ENCODE data around the gene PSG11. TPM values are rescaled to one million over a fixed set of nuclear protein-coding genes. Genes with fewer than 3 reads are reported as not detected.
"Not testable (repeated sequence)": the region's sequence is repeated elsewhere in the genome, so short reads cannot be mapped to it uniquely, and the experiment has no call there.

PSG11 gene
- total RNA-seq, 1 donor from 2014 or later, result not detected

- H3K4me1 Mint-ChIP-seq (ENCODE audit: unreplicated experiment), result no peaks in the 10 kb centered on the region
- peaks cover 36% of the 10 kb centered on the region for H3K9me3 Mint-ChIP-seq (ENCODE audit: unreplicated experiment)
- no peak overlapping the region for H3K4me3 Mint-ChIP-seq (ENCODE audit: unreplicated experiment)
- no peaks in the 10 kb centered on the region for H3K27me3 Mint-ChIP-seq (ENCODE audit: unreplicated experiment)
- TF ChIP-seq, protein P1, sequence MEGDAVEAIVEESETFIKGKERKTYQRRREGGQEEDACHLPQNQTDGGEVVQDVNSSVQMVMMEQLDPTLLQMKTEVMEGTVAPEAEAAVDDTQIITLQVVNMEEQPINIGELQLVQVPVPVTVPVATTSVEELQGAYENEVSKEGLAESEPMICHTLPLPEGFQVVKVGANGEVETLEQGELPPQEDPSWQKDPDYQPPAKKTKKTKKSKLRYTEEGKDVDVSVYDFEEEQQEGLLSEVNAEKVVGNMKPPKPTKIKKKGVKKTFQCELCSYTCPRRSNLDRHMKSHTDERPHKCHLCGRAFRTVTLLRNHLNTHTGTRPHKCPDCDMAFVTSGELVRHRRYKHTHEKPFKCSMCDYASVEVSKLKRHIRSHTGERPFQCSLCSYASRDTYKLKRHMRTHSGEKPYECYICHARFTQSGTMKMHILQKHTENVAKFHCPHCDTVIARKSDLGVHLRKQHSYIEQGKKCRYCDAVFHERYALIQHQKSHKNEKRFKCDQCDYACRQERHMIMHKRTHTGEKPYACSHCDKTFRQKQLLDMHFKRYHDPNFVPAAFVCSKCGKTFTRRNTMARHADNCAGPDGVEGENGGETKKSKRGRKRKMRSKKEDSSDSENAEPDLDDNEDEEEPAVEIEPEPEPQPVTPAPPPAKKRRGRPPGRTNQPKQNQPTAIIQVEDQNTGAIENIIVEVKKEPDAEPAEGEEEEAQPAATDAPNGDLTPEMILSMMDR (IDR thresholded peaks at IDR 0.05), result no peak
- no peak overlapping the region for H3K27ac Mint-ChIP-seq (ENCODE audit: unreplicated experiment)
- DNase-seq (ENCODE audit: extremely low spot score, unreplicated experiment), result no peak
- no peaks in the 10 kb centered on the region for H3K36me3 Mint-ChIP-seq (ENCODE audit: unreplicated experiment)
Observed at GRCh38 chr19:43028866-43029265, 2.6 kb upstream of the PSG11 start.

- not testable (repeated sequence) for H3K27ac Mint-ChIP-seq (ENCODE audit: unreplicated experiment)
- peaks cover 36% of the 10 kb centered on the region for H3K9me3 Mint-ChIP-seq (ENCODE audit: unreplicated experiment)
Observed at GRCh38 chr19:43027985-43028384, 1.7 kb upstream of the PSG11 start.

GRCh38 chr19:43027061-43027460 lies 792 bp upstream of the PSG11 start:
- H3K27ac Mint-ChIP-seq (ENCODE audit: unreplicated experiment); H3K36me3 Mint-ChIP-seq (ENCODE audit: unreplicated experiment); H3K4me1 Mint-ChIP-seq (ENCODE audit: unreplicated experiment); H3K4me3 Mint-ChIP-seq (ENCODE audit: unreplicated experiment); H3K27me3 Mint-ChIP-seq (ENCODE audit: unreplicated experiment); DNase-seq (ENCODE audit: extremely low spot score, unreplicated experiment): not testable (repeated sequence)
- peaks cover 31% of the 10 kb centered on the region for H3K9me3 Mint-ChIP-seq (ENCODE audit: unreplicated experiment)

More at GRCh38 chr19:43027985-43028384, 1.7 kb upstream of the PSG11 start:
- H3K36me3 Mint-ChIP-seq (ENCODE audit: unreplicated experiment); H3K27me3 Mint-ChIP-seq (ENCODE audit: unreplicated experiment); DNase-seq (ENCODE audit: extremely low spot score, unreplicated experiment); H3K4me1 Mint-ChIP-seq (ENCODE audit: unreplicated experiment); H3K4me3 Mint-ChIP-seq (ENCODE audit: unreplicated experiment): not testable (repeated sequence)

DNA sequence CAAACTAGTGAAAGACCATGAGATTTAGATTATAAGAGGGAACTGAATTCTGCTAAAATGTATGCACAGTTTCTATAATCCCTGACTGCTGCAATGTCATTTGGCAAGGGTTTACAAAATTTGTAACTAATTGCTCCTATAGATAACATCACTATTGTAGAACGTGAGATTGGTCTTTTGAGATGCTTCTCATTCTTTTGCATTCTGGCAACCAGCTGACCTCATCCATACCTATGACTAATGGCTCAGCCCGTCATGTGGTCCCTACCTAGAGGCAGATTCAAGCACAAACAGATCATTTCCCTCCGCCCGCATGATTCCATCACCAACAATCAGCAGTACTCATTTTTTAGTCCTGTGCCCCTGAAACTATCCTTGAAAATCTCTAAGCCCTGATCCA lies 4.2 kb downstream of the PSG11 start:
- H3K9me3 Mint-ChIP-seq (ENCODE audit: unreplicated experiment); DNase-seq (ENCODE audit: extremely low spot score, unreplicated experiment); H3K36me3 Mint-ChIP-seq (ENCODE audit: unreplicated experiment); H3K27ac Mint-ChIP-seq (ENCODE audit: unreplicated experiment); H3K27me3 Mint-ChIP-seq (ENCODE audit: unreplicated experiment); H3K4me3 Mint-ChIP-seq (ENCODE audit: unreplicated experiment); H3K4me1 Mint-ChIP-seq (ENCODE audit: unreplicated experiment): not testable (repeated sequence)

- not testable (repeated sequence) for H3K4me1 Mint-ChIP-seq (ENCODE audit: unreplicated experiment); H3K4me3 Mint-ChIP-seq (ENCODE audit: unreplicated experiment); H3K27ac Mint-ChIP-seq (ENCODE audit: unreplicated experiment); H3K36me3 Mint-ChIP-seq (ENCODE audit: unreplicated experiment); DNase-seq (ENCODE audit: extremely low spot score, unreplicated experiment); H3K27me3 Mint-ChIP-seq (ENCODE audit: unreplicated experiment)
- H3K9me3 Mint-ChIP-seq (ENCODE audit: unreplicated experiment), result peaks cover 13% of the 10 kb centered on the region
Observed at GRCh38 chr19:43021629-43022028, 4.6 kb downstream of the PSG11 start.

GRCh38 chr19:43019588-43019987 lies 6.7 kb downstream of the PSG11 start:
- H3K27me3 Mint-ChIP-seq (ENCODE audit: unreplicated experiment); H3K36me3 Mint-ChIP-seq (ENCODE audit: unreplicated experiment); H3K27ac Mint-ChIP-seq (ENCODE audit: unreplicated experiment); DNase-seq (ENCODE audit: extremely low spot score, unreplicated experiment); H3K4me3 Mint-ChIP-seq (ENCODE audit: unreplicated experiment); H3K4me1 Mint-ChIP-seq (ENCODE audit: unreplicated experiment): not testable (repeated sequence)
- H3K9me3 Mint-ChIP-seq (ENCODE audit: unreplicated experiment), result peaks cover 10% of the 10 kb centered on the region

DNA sequence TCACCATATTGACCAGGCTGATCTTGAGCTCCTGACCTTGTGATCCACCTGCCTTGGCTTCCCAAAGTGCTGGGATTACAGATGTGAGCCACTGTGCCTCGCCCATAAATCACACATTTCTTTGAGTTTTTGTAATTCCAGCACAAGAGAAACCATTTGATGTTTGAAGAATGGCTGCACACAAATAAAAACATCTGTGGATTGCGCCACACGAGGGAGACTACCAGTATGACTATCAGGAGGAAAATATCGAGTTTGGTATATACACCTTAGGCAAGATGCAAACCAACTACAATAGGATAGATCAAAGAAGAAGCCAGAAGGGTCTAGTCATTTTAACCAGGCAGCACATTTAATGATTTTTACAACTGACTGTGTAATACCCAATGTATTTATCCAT lies 20.4 kb downstream of the PSG11 start:
- H3K9me3 Mint-ChIP-seq (ENCODE audit: unreplicated experiment), result peaks cover 39% of the 10 kb centered on the region
- not testable (repeated sequence) for DNase-seq (ENCODE audit: extremely low spot score, unreplicated experiment); H3K36me3 Mint-ChIP-seq (ENCODE audit: unreplicated experiment); H3K27me3 Mint-ChIP-seq (ENCODE audit: unreplicated experiment); H3K4me1 Mint-ChIP-seq (ENCODE audit: unreplicated experiment); H3K4me3 Mint-ChIP-seq (ENCODE audit: unreplicated experiment); H3K27ac Mint-ChIP-seq (ENCODE audit: unreplicated experiment)

DNA sequence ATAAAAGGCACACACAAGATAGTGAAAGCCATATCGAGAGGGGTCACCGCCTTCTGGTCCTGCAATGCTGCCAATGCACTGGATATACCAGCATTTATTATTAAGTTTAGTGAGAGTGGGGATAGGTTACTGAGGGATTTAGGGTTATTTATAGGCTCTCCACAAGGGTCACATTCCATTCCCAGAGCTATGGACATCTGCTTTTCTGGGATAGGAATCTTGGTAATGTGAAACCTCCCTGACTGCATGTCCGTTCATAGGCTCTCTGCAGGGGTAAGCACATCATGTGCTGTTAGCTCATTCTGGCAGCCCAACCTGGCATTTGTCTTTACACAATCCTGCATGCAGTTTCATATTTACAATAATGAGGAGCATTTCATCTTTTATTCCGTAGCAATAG lies 21.4 kb downstream of the PSG11 start:
- not testable (repeated sequence) for H3K4me1 Mint-ChIP-seq (ENCODE audit: unreplicated experiment); H3K4me3 Mint-ChIP-seq (ENCODE audit: unreplicated experiment); DNase-seq (ENCODE audit: extremely low spot score, unreplicated experiment); H3K36me3 Mint-ChIP-seq (ENCODE audit: unreplicated experiment); H3K27me3 Mint-ChIP-seq (ENCODE audit: unreplicated experiment); H3K27ac Mint-ChIP-seq (ENCODE audit: unreplicated experiment)
- H3K9me3 Mint-ChIP-seq (ENCODE audit: unreplicated experiment), result peaks cover 37% of the 10 kb centered on the region

GRCh38 chr19:43003634-43004033 lies 22.6 kb downstream of the PSG11 start:
- not testable (repeated sequence) for H3K27ac Mint-ChIP-seq (ENCODE audit: unreplicated experiment); H3K36me3 Mint-ChIP-seq (ENCODE audit: unreplicated experiment); DNase-seq (ENCODE audit: extremely low spot score, unreplicated experiment); H3K4me1 Mint-ChIP-seq (ENCODE audit: unreplicated experiment); H3K27me3 Mint-ChIP-seq (ENCODE audit: unreplicated experiment); H3K4me3 Mint-ChIP-seq (ENCODE audit: unreplicated experiment)
- H3K9me3 Mint-ChIP-seq (ENCODE audit: unreplicated experiment), result peaks cover 27% of the 10 kb centered on the region

- H3K27ac Mint-ChIP-seq (ENCODE audit: unreplicated experiment); H3K4me3 Mint-ChIP-seq (ENCODE audit: unreplicated experiment); H3K4me1 Mint-ChIP-seq (ENCODE audit: unreplicated experiment); H3K27me3 Mint-ChIP-seq (ENCODE audit: unreplicated experiment); H3K36me3 Mint-ChIP-seq (ENCODE audit: unreplicated experiment); DNase-seq (ENCODE audit: extremely low spot score, unreplicated experiment): not testable (repeated sequence)
- peaks cover 27% of the 10 kb centered on the region for H3K9me3 Mint-ChIP-seq (ENCODE audit: unreplicated experiment)
Observed at GRCh38 chr19:43002948-43003347, 23.3 kb downstream of the PSG11 start.

DNA sequence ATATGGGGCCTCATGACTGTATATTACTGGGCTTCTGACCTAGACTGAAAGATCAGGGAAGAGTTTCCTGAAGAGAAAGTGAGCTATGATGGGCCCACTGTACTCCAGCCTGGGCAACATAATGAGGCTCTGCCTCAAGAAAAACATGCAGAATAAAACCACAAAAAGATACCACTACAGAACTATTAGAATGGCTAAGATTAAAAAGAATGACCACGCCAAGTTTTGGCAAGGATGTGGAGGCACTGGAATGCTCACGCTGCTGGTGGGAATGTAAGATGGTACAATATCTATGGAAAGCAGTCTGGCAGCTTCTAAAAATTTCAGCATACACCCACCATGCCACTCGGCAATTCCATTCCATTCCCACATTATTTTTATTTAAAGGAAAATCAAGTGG lies 30.1 kb downstream of the PSG11 start:
- not testable (repeated sequence) for H3K4me3 Mint-ChIP-seq (ENCODE audit: unreplicated experiment); DNase-seq (ENCODE audit: extremely low spot score, unreplicated experiment); H3K4me1 Mint-ChIP-seq (ENCODE audit: unreplicated experiment); H3K27ac Mint-ChIP-seq (ENCODE audit: unreplicated experiment); H3K27me3 Mint-ChIP-seq (ENCODE audit: unreplicated experiment); H3K36me3 Mint-ChIP-seq (ENCODE audit: unreplicated experiment)
- peaks cover 24% of the 10 kb centered on the region for H3K9me3 Mint-ChIP-seq (ENCODE audit: unreplicated experiment)

DNA sequence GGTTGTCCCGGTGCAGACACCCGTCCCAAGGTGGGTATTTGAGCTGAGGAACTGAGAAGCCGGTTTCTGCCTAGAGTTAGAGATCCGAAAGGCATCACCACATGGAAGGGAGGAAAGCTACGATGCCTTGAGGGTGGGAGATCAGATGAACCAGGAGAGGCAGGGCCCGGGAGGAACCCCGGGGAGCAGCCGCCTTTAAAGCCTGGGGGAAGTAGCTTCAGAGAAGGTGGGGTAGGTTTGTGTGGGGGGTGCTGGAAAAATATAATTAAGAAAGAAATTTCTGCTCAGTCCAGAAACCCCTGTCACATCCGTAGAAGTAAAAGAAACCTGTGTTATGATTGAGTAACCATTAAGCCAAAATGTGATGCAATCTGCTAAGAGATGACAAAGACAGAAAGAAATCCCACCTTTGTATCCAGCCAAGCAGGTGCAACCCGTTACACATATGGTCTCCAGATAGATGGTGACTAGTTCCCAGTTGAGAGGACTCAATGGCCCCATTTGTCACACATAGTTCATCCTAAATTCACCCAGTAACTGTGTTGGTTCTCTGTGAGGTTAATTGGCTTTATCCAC lies 34.2 kb downstream of the PSG11 start:
- H3K4me3 Mint-ChIP-seq (ENCODE audit: unreplicated experiment); H3K4me1 Mint-ChIP-seq (ENCODE audit: unreplicated experiment); H3K36me3 Mint-ChIP-seq (ENCODE audit: unreplicated experiment); DNase-seq (ENCODE audit: extremely low spot score, unreplicated experiment); H3K27me3 Mint-ChIP-seq (ENCODE audit: unreplicated experiment); H3K27ac Mint-ChIP-seq (ENCODE audit: unreplicated experiment): not testable (repeated sequence)
- peaks cover 35% of the 10 kb centered on the region for H3K9me3 Mint-ChIP-seq (ENCODE audit: unreplicated experiment)

Data from osteocyte (in vitro differentiated cells).